Activated CD4-positive, alpha-beta T cell treated with anti-CD3 and anti-CD28 coated beads, Interleukin-2, Interleukin-4, amounts not matched to agents 100 ng/mL and 50 ng/mL, durations not matched to agents 16 hours and 8 hours (primary cell): ENCODE data around the gene SHOC2.

Source experiments
- DNase-seq: peaks from one replicate; pipeline ENCODE4 v3.0.0-alpha.2; 2020; ENCODE audit warnings: low spot score

SHOC2 gene

GRCh38 chr10:110946496-110946895, 27.1 kb downstream of the SHOC2 start:
- no peak for DNase-seq

- no peak for DNase-seq
Measured at GRCh38 chr10:110947061-110947595, 27.7 kb downstream of the SHOC2 start.

DNA sequence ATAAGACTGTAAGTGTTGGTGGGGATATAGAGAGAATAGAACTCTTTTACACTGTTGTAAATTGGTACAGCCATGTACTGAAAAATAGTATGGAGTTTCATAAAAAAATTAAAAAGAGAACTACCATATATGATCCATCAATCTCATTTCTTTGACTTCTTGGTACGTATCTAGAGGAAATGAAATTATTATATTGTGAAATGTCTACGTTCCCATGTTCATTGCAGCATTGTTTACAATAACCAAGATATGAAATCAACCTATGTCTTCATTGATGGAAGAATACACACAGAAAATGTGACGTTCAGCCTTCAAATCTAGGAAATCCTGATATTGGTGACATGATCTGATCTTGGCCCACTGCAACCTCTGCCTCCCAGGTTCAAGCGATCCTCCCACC, 32.0 kb downstream of the SHOC2 start:
- no peak for DNase-seq

GRCh38 chr10:110957606-110958005, 38.2 kb downstream of the SHOC2 start:
- no peak for DNase-seq

DNA sequence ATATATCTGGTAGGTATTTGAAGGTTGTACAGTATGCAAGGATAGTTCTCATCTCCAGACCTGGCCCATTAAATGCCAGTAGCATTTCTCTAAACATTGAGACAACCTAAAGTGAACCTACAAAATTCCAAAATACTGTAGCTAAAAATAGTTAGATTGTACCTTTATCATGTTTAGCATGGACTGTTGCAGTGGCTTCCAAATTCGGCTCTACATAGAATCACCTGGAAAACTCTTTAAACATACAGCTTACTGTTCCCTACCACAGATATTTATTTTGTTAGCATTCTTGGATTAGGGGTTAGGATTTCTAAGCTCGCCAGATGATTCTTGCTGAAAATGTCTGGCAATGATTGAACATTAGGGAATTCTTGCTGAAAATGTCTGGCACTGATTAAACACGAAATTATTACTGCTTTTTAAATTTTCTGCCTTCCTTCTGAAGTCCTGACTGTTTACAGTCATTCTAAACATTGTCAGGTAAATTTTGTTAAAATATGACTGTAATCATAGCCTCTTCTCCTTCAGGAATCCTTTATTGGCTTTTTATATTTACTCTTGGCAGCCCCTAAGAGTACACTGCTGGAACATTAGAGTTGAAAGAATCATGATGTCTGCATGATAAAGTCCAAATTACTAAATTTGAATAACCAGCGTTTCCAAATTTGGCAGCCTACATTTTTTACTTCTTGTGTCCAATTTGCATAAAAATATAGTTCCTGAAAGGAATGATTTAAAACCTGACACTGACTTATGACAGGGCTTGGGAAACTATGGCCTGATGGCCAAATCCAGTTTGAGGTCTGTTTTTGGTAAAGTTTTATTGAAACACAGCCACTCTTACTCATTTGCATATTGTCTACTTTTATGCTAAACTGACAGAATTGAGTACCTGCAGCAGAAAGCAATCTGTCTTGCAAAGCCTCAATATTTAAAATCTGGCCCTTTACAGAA, 40.3 kb downstream of the SHOC2 start:
- no peak for DNase-seq

DNA sequence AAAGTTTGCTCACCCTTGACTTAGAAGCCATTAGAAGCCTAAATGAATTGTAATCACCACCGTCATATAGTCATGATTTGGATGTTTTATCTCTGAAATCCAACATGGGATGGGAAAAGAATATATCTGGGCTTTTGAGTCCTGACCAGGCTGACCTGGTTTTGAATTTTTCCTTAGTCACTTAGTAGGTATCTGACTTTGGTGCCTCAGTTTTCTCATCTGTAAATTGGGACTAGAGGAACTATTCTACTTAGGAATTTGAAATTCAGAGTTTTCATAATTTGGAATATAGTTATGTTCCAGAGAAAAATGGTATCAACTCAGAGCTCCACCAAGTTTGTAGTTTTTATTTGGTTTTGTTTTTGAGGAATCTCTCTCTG, 40.9 kb downstream of the SHOC2 start:
- no peak for DNase-seq

DNA sequence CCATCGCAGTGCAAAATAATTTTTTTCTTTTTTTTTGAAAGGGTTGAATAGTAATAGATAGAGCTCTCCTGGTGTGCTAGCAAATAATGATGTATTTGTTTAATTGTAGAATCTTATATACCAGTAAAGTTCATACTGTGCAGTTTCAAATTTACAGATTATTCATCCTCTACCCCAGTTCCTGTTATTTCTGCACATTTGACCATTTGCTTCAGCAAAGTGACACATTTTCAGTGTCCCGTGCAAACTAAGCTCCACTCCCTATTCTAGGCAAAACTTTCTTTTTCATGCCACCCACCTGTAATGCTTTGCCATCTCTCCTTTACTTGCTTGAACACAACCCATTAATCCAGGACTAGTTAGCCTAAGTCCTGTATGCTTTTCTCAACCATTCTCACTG, 43.0 kb downstream of the SHOC2 start:
- no peak for DNase-seq

DNA sequence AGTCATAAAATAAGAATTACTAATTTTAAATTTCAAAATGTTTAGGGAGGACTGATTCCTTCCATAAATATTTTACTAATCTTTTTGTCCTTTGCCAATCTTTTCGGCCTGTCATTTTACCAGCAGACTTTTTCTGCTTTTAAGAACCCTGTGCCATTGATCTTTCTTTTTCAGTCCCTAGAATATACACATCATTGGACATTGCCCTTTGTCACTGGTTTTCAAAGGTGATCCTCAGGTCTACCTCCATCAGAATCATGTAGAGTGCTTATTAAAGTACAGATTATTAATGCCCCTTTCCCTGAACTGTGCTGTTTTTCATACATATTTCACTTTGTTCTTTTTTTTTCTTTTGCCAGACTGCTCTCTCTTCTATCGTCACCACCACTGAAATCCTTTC, 43.8 kb downstream of the SHOC2 start:
- no peak for DNase-seq

DNA sequence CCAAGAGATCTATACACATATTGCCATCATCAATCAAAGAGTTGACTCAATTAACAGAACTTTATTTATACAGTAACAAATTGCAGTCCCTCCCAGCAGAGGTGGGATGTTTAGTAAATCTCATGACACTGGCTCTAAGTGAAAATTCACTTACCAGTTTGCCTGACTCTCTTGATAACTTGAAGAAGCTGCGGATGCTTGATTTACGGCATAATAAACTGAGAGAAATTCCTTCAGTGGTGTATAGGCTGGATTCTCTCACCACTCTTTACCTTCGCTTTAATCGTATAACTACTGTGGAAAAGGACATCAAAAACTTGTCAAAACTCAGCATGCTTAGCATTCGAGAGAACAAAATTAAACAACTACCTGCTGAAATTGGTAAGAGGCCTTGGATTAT, 45.3 kb downstream of the SHOC2 start:
- no peak for DNase-seq

DNA sequence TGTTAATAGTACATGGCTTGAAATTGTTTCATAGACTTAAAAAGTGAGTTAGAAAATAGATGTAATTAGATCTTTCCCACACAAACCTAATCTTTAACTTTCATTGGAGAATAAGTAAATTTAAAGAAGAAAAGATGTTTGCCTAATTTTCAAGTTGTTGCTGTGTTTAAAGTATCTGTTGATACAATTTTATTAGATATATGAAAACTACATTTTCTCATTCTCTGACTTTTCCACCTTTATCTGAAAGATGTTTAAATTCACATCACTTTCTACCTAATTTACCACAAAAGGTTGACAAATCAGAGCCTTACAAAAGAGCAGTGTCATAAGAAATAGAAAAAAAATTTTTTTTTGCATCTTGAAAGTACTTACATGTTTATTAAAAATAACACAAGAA, 45.8 kb downstream of the SHOC2 start:
- no peak for DNase-seq

GRCh38 chr10:110966146-110966545, 46.7 kb downstream of the SHOC2 start:
- DNase-seq = no peak

GRCh38 chr10:110967009-110967630, 47.7 kb downstream of the SHOC2 start:
- DNase-seq = no peak

DNA sequence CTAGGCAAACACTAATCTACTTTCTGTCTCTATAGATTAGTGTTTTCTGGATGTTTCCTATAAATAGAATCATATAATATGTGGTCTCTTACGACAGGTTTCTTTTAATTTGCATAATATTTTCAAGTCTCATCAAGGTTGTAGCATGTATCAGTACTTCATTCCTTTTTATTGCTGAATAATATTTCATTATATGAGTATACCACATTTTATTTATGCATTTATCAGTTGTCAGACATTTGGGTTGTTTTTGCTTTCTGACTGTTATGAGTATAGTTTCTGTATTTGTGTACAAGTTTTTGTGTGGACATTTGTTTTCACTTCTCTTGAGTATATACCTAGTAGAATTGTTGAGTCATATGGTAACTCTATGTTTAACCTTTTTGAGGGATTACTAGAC, 48.2 kb downstream of the SHOC2 start:
- DNase-seq = no peak

DNA sequence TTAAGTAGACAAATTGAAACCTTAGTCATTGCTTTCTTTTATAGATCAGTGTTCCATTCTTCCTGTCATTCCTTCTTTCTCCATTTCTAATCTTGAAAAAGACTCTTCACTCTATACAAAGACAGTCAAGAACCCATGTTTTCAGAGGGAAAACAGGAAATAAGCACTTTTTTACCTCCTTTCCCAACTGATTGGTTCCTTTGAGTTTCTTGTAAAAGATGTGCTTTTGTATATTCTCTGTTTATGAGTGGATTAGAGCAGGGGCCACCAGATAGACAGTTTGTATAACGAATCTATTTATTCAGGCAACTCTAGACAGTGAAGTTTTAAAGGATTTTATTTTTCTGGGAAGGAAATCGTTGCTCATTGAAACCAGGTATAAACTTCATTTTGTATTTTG, 49.8 kb downstream of the SHOC2 start:
- no peak for DNase-seq

- no peak for DNase-seq
Measured at GRCh38 chr10:110971638-110972037, 52.2 kb downstream of the SHOC2 start.

DNA sequence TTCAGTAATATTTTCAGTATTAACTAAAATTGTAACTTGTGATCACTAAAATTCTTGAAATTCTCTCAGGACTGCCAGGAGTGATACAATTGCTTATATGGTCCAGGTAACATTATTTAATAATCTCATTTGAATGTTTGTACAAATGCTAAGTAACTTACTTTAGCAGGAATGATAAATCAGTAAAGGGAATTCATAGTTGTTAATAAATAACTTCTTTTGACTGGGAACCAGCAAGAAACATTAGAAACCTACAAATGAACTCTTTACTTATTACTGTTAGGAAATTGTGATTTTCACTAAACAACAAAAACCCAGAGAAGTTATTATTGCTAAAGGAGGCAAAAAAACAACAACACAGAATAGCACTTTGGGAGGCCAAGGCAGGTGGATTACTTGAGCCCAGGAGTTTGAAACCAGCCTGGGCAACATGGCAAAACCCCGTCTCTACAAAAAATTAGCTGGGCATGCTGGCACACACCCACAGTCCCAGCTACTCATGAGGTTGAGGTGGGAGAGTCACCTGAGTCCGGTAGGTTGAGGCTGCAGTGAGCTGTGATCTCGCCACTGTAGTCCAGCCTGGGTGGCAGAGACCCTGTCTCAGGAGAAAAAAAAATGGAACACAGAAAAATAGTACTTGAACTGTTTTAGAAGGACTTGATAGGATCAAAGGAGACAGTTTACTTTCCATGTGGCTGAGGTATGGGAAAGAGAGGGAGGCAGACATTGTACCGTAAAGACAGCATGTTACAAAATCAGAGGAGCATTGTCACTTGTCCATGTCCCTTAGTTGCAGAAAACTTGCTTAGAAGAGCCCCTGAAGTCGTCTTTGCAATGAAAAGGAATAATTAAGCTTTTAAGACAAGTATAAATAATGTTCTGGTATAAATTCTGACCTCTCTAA, 53.1 kb downstream of the SHOC2 start:
- no peak for DNase-seq

DNA sequence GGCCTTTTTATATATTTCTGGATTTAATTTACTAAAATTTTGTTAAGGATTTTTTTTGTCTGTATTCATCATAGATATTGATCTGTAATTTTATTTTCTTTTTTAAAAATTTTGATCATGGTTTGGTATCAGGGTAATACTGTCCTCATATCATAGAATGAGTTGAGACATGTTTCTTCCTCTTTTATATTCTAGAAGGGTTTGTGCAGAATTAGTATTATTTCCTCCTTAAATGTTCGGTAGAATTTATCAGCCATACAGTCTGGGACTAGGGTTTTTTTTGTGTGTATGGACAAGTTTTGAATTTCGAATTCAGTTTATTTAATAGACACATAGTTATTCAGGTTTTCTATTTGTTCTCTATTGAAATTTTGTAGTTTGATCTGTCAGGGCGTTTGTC, 54.0 kb downstream of the SHOC2 start:
- DNase-seq = no peak

- DNase-seq = no peak
Measured at GRCh38 chr10:110976577-110976976, 57.2 kb downstream of the SHOC2 start.

DNA sequence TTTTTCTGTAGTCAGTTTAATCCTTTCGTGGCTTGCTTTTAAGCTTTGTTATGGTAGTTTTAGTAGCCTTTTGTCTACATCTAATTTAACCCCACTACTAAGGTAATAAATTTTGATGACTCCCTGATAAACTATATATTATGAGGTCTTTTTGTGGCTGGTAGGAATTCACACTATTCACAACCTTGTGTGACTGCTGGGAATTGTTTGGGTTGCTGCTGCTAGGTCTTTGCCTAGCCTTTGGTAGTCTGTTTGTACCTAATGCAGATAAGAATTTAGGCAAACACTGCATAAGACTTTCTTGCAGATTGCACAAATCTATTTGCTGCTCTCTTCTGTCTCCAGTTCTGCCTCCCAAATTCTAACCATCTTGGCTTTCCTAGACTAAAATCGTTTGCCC, 58.3 kb downstream of the SHOC2 start:
- no peak for DNase-seq

DNA sequence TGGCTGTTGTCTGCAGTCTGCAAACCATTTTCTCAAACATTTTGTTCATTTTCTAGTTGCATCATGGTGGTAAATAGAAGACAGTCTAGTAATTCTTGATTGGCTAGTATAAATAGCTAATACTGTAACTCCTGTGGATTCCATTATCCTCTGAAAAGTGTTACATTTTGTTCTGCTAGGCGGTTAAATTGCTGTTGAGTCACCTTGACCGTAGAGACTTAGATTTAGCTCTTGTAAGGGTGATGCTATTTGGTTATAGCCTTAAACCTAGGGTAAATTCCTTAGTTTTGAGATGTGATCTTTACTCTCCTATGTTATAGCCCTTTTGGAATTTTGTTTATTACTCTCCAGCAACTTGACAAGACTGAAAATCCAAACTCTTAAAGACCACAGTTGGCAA, 58.8 kb downstream of the SHOC2 start:
- DNase-seq = no peak

- no peak for DNase-seq
Measured at GRCh38 chr10:110979611-110980010, 60.2 kb downstream of the SHOC2 start.

DNA sequence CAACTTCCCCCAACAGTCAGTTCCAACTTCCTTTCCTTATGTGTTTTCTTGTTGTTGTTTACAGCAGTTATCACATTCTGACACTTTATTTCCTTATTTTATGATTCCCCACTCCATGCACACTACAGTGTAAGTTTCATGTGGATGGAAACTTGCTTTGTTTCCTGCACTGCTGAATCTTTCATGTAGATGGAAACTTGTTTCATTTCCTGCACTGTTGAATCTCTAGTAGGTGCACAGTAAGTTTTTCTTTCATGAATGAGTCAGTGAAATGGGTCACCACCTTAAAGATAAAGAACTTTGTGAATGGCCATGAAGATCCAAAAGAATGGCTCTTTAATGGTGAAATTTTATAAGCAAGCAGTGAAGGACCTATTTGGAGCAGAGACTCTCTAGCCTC, 61.4 kb downstream of the SHOC2 start:
- DNase-seq = peak; percentile 24
